HepG2 (cell line): Measurements from ENCODE around the gene BTG4. TPM values are rescaled to one million over a fixed set of nuclear protein-coding genes. Genes with fewer than 3 reads are reported as not detected.

ENCODE experiments used
- AHDC1 ChIP-seq: sonication (generic); formaldehyde crosslinking; IDR thresholded peaks from 2 replicates; pipeline ENCODE4 v1.5.1; 2020; ENCODE audit warnings: mild to moderate bottlenecking, missing genetic modification reagents, borderline replicate concordance
- DBP ChIP-seq: sonication (generic); formaldehyde crosslinking; IDR thresholded peaks from 2 replicates; pipeline ENCODE4 v1.4.0; 2020; ENCODE audit warnings: missing genetic modification reagents; ENCODE audit errors: not compliant biosample characterization
- HMG20A ChIP-seq: IDR thresholded peaks from 2 replicates; pipeline ENCODE4 v1.6.1; 2016; ENCODE audit warnings: borderline replicate concordance
- MXD4 ChIP-seq: IDR thresholded peaks from 2 replicates; pipeline ENCODE4 v1.6.1; 2016; ENCODE audit warnings: mild to moderate bottlenecking, missing biosample characterization, missing genetic modification reagents
- RNF219 ChIP-seq: sonication (generic); formaldehyde crosslinking; IDR thresholded peaks from 2 replicates; pipeline ENCODE4 v1.5.0; 2020; ENCODE audit warnings: mild to moderate bottlenecking, missing genetic modification reagents
- ZBTB40 ChIP-seq, 2 experiments: fragments of 450-650 bp in 1 of 2; sonication (generic) in 1 of 2; formaldehyde crosslinking in 1 of 2; IDR thresholded peaks; 2 replicates each; pipeline versions ENCODE4 v1.6.1 to v1.8.0; 2016 to 2022; ENCODE audit warnings: antibody characterized with exemption in 1 of 2, mild to moderate bottlenecking in 1 of 2, missing genetic modification reagents in 1 of 2
- ZMAT5 ChIP-seq: sonication (generic); formaldehyde crosslinking; IDR thresholded peaks from 2 replicates; pipeline ENCODE4 v1.5.0; 2020; ENCODE audit warnings: mild to moderate bottlenecking, low read depth, missing genetic modification reagents, borderline replicate concordance
- ZNF572 ChIP-seq: sonication (generic); formaldehyde crosslinking; IDR thresholded peaks from 2 replicates; pipeline ENCODE4 v1.5.1; 2020; ENCODE audit warnings: mild to moderate bottlenecking, missing genetic modification reagents
- ZNF670 ChIP-seq: sonication (generic); formaldehyde crosslinking; IDR thresholded peaks from 2 replicates; pipeline ENCODE4 v1.8.0; 2022; ENCODE audit warnings: mild to moderate bottlenecking, missing genetic modification reagents, borderline replicate concordance
- ZSCAN12 ChIP-seq: sonication (generic); formaldehyde crosslinking; IDR thresholded peaks from 2 replicates; pipeline ENCODE4 v1.9.0; 2021; ENCODE audit warnings: mild to moderate bottlenecking, missing genetic modification reagents
- polyA plus RNA-seq, 8 experiments: library from polyadenylated mRNA; depleted of rRNA in 3 of 8; stranded (reverse) in 7 of 8; unstranded in 1 of 8; fragments of >200 nt; fragmentation: Illumina TruSeq in 4 of 8; extraction: Trizol in 4 of 8; gene quantifications; 2 replicates each; pipeline versions ENCODE4 v1.2.1 to v1.2.3, GENCODE V29; 2011 to 2016; ENCODE audit warnings: low read depth in 4 of 8, missing spikeins in 1 of 8, mixed read lengths in 1 of 8; ENCODE audit not compliant: insufficient read depth in 1 of 8
- total RNA-seq, 5 experiments: library from RNA; depleted of rRNA; stranded (reverse); fragments of >200 nt; fragmentation: Illumina TruSeq; extraction: Trizol; gene quantifications; 2 replicates each; pipeline ENCODE4 v1.2.3, GENCODE V29; 2016; ENCODE audit warnings: low read depth in 1 of 5

The BTG4 gene
- total and polyA plus RNA-seq, 2 of the 13 experiments (the other 11 are each of a cell fraction or from before 2014, with no cell fraction given) = not detected

- TF ChIP-seq AHDC1 (CRISPR knock-in tag) (no peak), ZSCAN12 (no peak), ZNF572 (no peak), MXD4 (CRISPR knock-in tag) (no peak), RNF219 (CRISPR knock-in tag) (no peak), ZNF670 (CRISPR knock-in tag) (no peak), ZBTB40 (IDR thresholded peaks at IDR 0.05) (no peak), ZBTB40 (CRISPR knock-in tag; IDR thresholded peaks at IDR 0.05) (no peak), HMG20A (CRISPR knock-in tag) (no peak), DBP (CRISPR knock-in tag) (no peak), ZMAT5 (CRISPR knock-in tag) (no peak)
Measured at GRCh38 chr11:111510311-111510710, 1.9 kb downstream of the BTG4 start (continued).
